Measurements from ENCODE around the gene AGER.

Gene AGER

DNA sequence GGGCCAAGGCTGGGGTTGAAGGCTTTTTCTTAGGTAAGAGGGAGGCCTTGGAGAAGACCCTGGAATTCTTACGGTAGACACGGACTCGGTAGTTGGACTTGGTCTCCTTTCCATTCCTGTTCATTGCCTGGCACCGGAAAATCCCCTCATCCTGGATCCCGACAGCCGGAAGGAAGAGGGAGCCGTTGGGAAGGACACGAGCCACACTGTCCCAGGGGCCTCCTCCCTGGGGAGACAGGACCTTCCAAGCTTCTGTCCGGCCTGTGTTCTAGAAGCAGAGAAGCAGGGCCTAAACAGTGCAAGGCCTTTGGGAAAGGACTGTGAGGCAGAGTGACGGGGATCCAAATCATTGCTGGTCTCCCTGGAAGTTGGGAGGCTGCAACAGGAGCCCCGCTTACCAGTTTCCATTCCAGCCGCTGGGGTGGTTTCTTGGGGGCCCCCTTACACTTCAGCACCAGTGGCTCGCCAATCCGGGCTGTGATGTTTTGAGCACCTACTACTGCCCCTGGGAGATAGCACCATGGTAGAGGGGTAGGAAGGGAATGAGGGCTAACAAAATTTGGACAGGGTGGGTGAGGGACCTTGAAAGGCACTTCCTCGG, 470 bp downstream of the AGER start:
- Histone ChIP-seq H3K9me3 (ENCODE audit: severe bottlenecking) (no peaks in the 10 kb centered on the region), H3K36me3 (ENCODE audit: low read depth) (peaks cover 43% of the 10 kb centered on the region), H3K27me3 (ENCODE audit: insufficient read depth, poor library complexity, severe bottlenecking) (no peaks in the 10 kb centered on the region), H3K4me1 (ENCODE audit: insufficient read depth, poor library complexity, severe bottlenecking) (peaks cover 2% of the 10 kb centered on the region), H3K4me3 (ENCODE audit: severe bottlenecking) (no peak overlapping the region), H3K27ac (ENCODE audit: poor library complexity, severe bottlenecking) (no peak overlapping the region)
- TF ChIP-seq CTCF (IDR thresholded peaks at IDR 0.05; ENCODE audit: poor library complexity, severe bottlenecking): no peak
- no peak for DNase-seq (ENCODE audit: low spot score)
- no peak for ATAC-seq (ENCODE audit: low read depth)

DNA sequence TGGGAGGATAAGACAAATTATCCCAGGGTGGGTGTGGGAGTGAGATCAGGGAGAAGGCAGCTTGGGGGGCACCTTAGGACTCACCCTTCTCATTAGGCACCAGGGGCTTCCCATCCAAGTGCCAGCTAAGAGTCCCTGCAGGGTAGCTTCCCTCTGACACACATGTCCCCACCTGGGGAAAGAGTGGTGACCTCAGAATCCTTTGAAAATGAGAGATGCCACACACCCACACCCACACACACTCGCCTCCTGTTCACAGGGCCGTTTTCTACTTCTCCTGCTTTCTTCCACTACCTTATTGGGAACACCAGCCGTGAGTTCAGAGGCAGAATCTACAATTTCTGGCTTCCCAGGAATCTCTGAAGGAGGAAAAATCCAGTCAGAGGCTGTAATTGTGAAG, 1.0 kb downstream of the AGER start:
- no peak for DNase-seq (ENCODE audit: low spot score)
- peaks cover 40% of the 10 kb centered on the region for H3K36me3 ChIP-seq (ENCODE audit: low read depth)
- no peak for ATAC-seq (ENCODE audit: low read depth)

GRCh38 chr6:32182555-32182981, 1.5 kb downstream of the AGER start:
- no peak for TF ChIP-seq CTCF (IDR thresholded peaks at IDR 0.05; ENCODE audit: poor library complexity, severe bottlenecking)
- Histone ChIP-seq H3K4me3 (ENCODE audit: severe bottlenecking) (no peak overlapping the region), H3K27me3 (ENCODE audit: insufficient read depth, poor library complexity, severe bottlenecking) (no peaks in the 10 kb centered on the region), H3K9me3 (ENCODE audit: severe bottlenecking) (no peaks in the 10 kb centered on the region), H3K27ac (ENCODE audit: poor library complexity, severe bottlenecking) (no peak overlapping the region), H3K36me3 (ENCODE audit: low read depth) (peaks cover 36% of the 10 kb centered on the region), H3K4me1 (ENCODE audit: insufficient read depth, poor library complexity, severe bottlenecking) (no peaks in the 10 kb centered on the region)
- DNase-seq (ENCODE audit: low spot score) (no peak), ATAC-seq (ENCODE audit: low read depth) (no peak)

More for the DNA sequence above, 1.0 kb downstream of the AGER start:
- no peak for TF ChIP-seq CTCF (IDR thresholded peaks at IDR 0.05; ENCODE audit: poor library complexity, severe bottlenecking)
- Histone ChIP-seq H3K27me3 (ENCODE audit: insufficient read depth, poor library complexity, severe bottlenecking) (no peaks in the 10 kb centered on the region), H3K27ac (ENCODE audit: poor library complexity, severe bottlenecking) (no peak overlapping the region), H3K4me1 (ENCODE audit: insufficient read depth, poor library complexity, severe bottlenecking) (no peaks in the 10 kb centered on the region), H3K4me3 (ENCODE audit: severe bottlenecking) (no peak overlapping the region), H3K9me3 (ENCODE audit: severe bottlenecking) (no peaks in the 10 kb centered on the region)

GRCh38 chr6:32181915-32182529, 2.0 kb downstream of the AGER start:
- Histone ChIP-seq H3K4me3 (ENCODE audit: severe bottlenecking) (no peak overlapping the region), H3K27me3 (ENCODE audit: insufficient read depth, poor library complexity, severe bottlenecking) (no peaks in the 10 kb centered on the region), H3K36me3 (ENCODE audit: low read depth) (peaks cover 30% of the 10 kb centered on the region), H3K9me3 (ENCODE audit: severe bottlenecking) (no peaks in the 10 kb centered on the region), H3K4me1 (ENCODE audit: insufficient read depth, poor library complexity, severe bottlenecking) (no peaks in the 10 kb centered on the region), H3K27ac (ENCODE audit: poor library complexity, severe bottlenecking) (no peak overlapping the region)
- ATAC-seq (ENCODE audit: low read depth) (no peak), DNase-seq (ENCODE audit: low spot score) (no peak)
- no peak for TF ChIP-seq CTCF (IDR thresholded peaks at IDR 0.05; ENCODE audit: poor library complexity, severe bottlenecking)

GRCh38 chr6:32181148-32181702, 2.8 kb downstream of the AGER start:
- H3K4me1 ChIP-seq (ENCODE audit: insufficient read depth, poor library complexity, severe bottlenecking): peaks cover 3% of the 10 kb centered on the region
- no peaks in the 10 kb centered on the region for H3K9me3 ChIP-seq (ENCODE audit: severe bottlenecking)
- ATAC-seq (ENCODE audit: low read depth): no peak

More at GRCh38 chr6:32181148-32181702, 2.8 kb downstream of the AGER start:
- H3K4me3 ChIP-seq (ENCODE audit: severe bottlenecking): no peak overlapping the region
- H3K27ac ChIP-seq (ENCODE audit: poor library complexity, severe bottlenecking): no peak overlapping the region
- TF ChIP-seq CTCF (IDR thresholded peaks at IDR 0.05; ENCODE audit: poor library complexity, severe bottlenecking): no peak
- H3K27me3 ChIP-seq (ENCODE audit: insufficient read depth, poor library complexity, severe bottlenecking): no peaks in the 10 kb centered on the region
- H3K36me3 ChIP-seq (ENCODE audit: low read depth): peaks cover 25% of the 10 kb centered on the region
- no peak for DNase-seq (ENCODE audit: low spot score)
